HG02973 (cell line): Measurements from ENCODE around the gene LIX1L.

Experiments used
- ATAC-seq: cut with Tn5 transposase; IDR thresholded peaks from one replicate; pipeline ENCODE4 v1.9.1; 2021; ENCODE audit warnings: moderate library complexity; ENCODE audit not compliant: unreplicated experiment

Gene LIX1L

DNA sequence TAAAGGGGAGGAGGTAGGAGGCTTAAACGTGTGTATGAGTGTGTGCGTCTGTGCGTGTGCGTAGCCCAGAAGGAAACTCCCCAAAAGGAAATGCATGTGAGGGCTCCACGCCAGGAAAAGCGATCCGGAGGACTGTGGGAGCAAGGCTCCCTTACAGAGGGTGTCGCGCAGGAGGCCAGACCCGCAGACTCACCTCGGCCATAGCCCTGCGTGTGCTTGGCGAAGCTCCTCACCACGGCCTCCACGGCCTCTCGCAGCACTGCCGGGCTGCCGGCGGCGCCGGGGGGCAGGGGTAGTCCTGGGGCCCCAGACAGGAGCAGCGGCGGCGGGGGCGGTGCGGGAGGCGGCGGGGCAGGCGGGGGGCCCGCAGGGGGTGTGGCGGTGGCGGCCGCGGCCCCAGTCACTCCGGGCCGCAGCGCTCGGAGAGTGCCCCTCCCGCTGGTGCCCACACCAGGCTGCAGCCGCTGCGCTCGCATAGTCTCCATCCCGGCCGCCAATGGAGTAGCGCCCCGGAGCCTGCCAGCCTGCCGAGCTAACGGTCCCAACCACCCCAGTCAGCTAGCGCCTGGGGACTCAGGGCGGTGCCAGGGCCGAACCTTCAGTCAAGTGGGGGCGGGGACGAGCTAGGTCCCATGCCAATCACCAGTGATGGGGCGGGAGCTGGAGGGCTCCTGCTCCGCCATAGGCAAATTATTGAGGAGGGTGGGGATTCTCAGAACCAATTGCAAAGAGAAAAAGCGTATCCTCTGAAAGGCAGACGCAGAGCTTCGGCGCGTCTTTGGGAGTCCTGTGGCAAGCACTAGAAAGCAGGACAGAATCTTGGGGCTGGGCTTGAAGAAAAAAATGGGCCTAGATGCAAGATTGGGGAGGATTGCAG is at the start of gene LIX1L:
Gene LIX1L (minus strand): TSS at position 575 of the 877 bp plus-strand sequence. CDS start 90 bp downstream, at position 485.
- ATAC-seq = peak; percentile 80

GRCh38 chr1:146001709-146002108 is 43.9 kb upstream of the LIX1L start:
- ATAC-seq = no peak

DNA sequence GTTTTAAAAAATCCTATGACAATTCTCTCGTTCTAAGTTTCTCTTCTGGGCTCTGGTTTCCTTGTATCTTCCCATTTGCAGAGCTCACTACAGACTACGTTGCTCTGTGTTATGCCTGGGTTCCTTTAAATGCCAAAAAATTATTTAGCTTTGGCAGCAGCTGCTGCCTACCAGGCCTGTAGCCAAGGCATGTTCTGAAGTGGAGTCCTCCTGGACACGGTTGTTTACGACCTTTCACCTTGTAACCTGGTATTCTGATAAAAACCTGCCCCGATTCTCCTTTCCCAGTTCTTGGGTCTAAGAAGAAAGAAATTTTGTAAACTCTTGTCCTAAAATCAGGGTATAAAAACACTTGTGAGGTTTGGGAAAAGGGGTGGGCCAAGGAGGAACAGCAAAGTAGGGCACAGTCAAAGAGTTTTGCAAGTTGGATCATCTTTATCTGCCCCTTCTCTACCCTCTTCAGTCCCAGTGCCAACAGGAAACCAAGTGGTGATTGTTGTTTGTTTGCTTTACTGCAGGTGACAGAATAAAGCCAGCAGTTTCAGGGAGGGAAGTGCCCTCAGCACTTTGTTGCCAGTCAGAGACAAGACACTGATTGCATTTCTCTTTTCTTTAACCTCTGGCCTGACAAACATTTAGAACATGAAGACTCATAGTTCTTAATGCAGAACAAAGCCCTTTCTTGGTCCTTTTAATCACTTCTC is 41.7 kb upstream of the LIX1L start:
- no peak for ATAC-seq

DNA sequence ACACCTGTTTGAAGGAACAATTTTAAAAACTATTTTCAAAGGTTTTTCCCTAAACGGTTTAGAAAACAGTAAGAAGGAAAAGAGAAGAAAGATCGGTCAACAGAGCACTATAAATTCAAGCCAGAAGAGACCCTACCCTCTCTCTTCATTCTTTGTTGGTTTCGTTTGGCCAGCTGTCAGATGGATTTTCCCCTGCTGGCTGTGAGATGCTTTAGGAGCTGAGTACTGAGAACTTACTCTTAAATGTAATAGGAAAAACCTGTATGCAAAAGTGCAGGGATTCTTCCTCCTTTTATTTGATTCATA is 39.9 kb upstream of the LIX1L start:
- ATAC-seq = no peak

DNA sequence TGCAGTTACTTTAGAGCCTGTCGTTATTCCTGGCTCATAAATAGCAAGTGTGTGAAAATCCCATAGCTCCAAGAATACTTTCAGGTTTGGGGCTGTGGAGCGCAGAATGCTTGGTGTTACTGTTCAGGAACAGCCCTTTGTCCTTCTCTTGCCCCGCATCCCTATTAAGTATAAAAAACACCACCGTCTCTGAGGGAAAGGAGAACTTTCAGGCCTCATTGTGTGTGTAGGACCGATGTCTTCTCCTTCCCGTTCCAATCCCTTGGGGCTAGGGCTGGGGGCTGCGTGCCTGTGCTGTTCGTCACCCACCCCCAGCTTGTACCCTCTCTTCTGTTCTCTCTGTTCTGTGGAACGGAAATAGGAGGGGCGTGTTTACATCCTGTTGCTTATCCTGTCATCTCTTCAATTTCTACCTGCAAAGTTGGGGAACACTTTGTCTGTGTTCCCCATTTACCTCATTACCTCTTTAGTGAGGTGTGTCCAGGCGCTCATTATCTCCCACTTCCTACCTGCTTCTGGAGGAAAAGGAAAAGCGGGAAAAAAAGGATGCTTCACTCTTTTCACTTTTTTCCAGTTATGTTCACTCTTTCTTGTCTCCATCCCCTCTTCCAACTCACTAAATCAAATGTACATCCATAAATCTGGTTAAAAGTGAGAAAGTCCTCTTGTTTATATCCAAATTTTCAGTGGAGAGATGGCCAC is 39.4 kb upstream of the LIX1L start:
- no peak for ATAC-seq

- peak; percentile 84 for ATAC-seq
These were observed 38.7 kb upstream of the LIX1L start, which contains the start of gene TXNIP for GRCh38 chr1:145996433-145997015. TXNIP (minus strand) TSS chr1:145996579; CDS start chr1:145996266, 313 bp downstream.

DNA sequence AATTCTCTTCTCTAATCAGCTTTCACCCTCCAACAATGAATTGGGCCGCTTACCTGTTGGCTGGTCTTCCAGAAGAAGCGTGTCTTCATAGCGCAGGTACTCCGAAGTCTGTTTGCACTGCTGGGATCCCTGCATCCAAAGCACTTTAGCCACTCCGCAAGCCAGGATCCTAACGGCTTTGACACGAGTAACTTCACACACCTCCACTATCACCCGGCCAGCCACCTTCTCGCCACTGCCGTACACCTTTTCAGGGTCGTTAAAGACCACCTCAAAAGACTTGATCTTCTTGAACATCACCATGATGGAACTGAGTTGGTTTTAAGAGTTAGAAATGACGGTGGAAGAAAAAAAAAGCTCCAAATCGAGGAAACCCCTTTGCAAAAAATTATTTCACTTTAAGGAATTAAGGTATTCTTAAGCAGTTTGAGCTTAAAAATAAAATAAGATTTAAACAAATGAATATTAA is 38.2 kb upstream of the LIX1L start:
- no peak for ATAC-seq

GRCh38 chr1:145995148-145995881 is 37.5 kb upstream of the LIX1L start:
- ATAC-seq = no peak

- no peak for ATAC-seq
These were observed 36.7 kb upstream of the LIX1L start for GRCh38 chr1:145994391-145995120.

DNA sequence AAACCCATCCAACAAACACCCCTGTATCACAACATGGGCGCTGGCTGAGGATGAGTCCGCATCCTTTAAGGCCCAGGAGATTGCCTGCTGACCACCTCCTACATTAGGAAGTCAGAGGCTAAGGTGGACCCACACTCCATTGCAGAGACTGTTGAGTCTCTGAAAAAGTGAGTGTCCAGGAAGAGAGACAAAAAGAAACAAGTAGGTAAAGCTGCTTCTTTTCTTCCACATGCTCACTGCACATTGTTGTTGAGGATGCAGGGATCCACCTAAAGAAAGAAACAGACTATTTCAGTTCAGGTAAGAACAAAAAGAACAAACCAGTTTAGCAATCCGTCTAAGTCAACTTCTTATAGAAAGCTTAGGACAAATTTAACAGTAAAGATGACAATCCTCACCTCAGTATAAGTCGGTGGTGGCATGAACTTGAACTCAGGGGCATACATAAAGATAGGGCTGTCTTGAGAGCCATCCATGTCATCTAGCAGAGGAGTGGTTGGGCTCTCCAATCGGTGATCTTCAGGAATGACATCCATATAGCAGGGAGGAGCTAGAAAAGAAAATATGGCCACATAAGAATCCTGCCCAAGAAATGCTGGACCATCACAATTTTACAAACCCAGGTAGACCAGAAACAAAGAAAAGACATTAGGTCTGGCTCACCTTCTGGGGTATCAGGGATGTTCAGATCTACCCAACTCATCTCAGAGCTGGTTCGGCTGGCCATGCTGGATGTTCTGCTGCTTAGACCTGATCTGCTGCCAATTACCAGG is 36.0 kb upstream of the LIX1L start:
- no peak for ATAC-seq

DNA sequence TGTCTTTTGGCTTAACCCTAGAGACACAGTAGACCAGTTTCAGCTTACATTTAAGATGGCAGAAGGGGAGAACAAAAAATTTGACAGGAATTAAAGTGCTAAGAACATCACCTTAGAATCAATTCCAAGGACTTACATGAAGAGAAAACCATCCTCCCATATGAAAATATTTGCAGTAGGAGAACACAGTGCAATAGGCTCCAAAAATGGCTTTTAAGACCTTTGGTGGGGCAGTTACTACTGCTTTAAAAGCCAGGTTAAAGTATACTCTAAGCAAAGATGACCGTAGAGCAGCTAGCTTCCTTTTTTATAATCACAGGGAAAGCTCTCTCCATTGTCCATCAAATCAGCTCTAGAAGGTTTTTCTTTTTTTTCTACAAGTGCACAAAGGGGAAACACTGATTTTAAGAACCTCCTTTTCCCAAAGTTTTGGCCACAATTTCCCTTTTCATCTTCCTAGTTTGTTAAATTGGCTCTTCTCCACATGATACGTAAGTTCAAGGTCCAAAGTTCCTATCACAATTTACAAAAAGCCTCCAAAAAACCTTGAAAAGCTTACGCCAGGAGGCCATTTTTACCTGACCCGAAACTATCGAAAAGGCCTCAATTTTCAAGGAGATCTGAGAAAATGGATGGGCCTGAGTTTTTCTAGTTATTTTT is 35.3 kb upstream of the LIX1L start:
- no peak for ATAC-seq

GRCh38 chr1:145992502-145992936 is 34.7 kb upstream of the LIX1L start:
- ATAC-seq = no peak

- no peak for ATAC-seq
These were observed 34.1 kb upstream of the LIX1L start for GRCh38 chr1:145991735-145992412.

GRCh38 chr1:145990249-145990855 is 32.5 kb upstream of the LIX1L start:
- no peak for ATAC-seq

DNA sequence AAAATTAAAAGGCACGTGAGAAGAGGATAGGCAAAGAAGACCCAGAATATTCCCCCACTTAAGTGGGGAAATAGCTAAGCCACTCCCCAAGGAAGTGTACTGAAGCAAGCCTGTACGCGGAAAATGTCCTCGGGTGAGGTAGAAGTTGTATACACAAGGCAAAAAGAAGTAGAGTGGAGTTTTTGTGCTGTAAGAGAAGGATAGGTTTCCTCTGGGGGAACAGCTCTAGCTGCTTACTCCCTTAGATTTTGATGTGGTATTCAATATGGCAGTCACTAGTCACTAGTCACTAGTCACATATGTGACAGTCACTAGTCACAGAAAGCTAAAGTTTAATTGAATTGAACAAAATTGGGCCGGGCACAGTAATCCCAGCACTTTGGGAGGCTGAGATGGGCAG is 31.0 kb upstream of the LIX1L start:
- ATAC-seq = no peak

DNA sequence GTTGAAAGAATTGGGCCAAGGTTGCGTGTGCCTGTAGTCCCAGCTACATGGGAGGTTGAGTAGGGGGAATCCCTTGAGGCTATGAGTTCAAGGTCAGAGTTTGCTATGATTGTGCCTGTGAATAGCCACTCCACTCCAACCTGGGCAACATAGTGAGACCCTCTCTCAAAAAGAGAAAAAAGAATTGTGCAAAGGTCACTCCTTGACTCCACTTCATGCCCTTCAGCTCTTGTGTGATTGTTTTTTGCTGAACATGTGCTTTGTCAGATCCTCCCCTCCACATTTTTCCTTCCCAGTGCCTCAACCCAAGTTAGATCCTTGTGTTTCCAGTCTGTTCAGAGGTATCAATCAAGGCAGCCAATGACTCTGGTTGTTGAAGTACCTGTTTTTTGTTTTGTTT is 30.1 kb upstream of the LIX1L start:
- no peak for ATAC-seq

- no peak for ATAC-seq
These were observed 28.7 kb upstream of the LIX1L start for GRCh38 chr1:145986551-145986950.
